Measurements from ENCODE around the gene TEX51.

Gene TEX51

DNA sequence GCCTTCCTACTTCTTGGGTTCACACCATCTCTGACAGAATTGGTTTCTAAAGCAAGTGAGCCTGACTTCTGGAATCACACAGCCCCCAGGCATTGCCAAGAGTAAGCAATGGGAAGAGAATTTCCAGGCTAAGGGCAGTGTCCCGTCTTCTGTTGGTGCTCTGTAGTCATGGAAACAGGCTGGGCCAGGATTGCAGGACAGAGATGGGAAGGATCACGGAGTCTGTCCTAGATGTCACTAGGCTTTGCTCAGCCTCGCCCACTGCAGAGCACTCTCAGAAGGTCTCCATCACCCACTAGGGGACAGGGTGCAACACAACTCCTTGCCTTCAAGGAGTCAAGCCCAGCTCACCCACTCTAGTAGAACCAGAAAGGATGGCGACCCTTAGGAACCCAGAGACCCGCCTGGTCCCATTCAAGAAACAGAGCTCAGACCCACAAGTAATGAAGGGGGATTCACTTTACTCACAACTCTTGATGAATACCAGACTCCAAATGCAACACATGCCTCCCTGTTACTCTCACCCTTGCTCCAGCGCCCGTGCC, 48.6 kb upstream of the TEX51 start:
- no peak overlapping the region for H3K4me2 ChIP-seq (ENCODE audit: low read depth, low read length, poor library complexity, severe bottlenecking)
- no peaks in the 10 kb centered on the region for H4K20me1 ChIP-seq (ENCODE audit: insufficient read depth, low read length, poor library complexity, severe bottlenecking)
- H3K4me3 ChIP-seq (ENCODE audit: low read length, poor library complexity, severe bottlenecking) = no peak overlapping the region
- H3K4me1 ChIP-seq (ENCODE audit: insufficient read depth, low read length, poor library complexity, severe bottlenecking) = no peaks in the 10 kb centered on the region
- H3F3A ChIP-seq (ENCODE audit: low read depth) = no peaks in the 10 kb centered on the region
- TF ChIP-seq EZH2phosphoT487 (IDR thresholded peaks at IDR 0.05; ENCODE audit: borderline replicate concordance) = no peak
- TF ChIP-seq, protein P1, sequence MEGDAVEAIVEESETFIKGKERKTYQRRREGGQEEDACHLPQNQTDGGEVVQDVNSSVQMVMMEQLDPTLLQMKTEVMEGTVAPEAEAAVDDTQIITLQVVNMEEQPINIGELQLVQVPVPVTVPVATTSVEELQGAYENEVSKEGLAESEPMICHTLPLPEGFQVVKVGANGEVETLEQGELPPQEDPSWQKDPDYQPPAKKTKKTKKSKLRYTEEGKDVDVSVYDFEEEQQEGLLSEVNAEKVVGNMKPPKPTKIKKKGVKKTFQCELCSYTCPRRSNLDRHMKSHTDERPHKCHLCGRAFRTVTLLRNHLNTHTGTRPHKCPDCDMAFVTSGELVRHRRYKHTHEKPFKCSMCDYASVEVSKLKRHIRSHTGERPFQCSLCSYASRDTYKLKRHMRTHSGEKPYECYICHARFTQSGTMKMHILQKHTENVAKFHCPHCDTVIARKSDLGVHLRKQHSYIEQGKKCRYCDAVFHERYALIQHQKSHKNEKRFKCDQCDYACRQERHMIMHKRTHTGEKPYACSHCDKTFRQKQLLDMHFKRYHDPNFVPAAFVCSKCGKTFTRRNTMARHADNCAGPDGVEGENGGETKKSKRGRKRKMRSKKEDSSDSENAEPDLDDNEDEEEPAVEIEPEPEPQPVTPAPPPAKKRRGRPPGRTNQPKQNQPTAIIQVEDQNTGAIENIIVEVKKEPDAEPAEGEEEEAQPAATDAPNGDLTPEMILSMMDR (conservative IDR thresholded peaks at IDR 0.05; ENCODE audit: low read length) = no peak
- no peaks in the 10 kb centered on the region for H3K27me3 ChIP-seq (ENCODE audit: insufficient read depth, low read length, poor library complexity, severe bottlenecking)
- H3K79me2 ChIP-seq (ENCODE audit: insufficient read depth, low read length) = no peaks in the 10 kb centered on the region
- no peak overlapping the region for H3K9ac ChIP-seq (ENCODE audit: low read depth, low read length, poor library complexity, severe bottlenecking)
- H2AFZ ChIP-seq (ENCODE audit: low read length) = no peak overlapping the region
- H3K9me3 ChIP-seq (ENCODE audit: insufficient read depth, low read depth, low read length) = no peaks in the 10 kb centered on the region
- H3K36me3 ChIP-seq (ENCODE audit: insufficient read depth, low read length) = no peaks in the 10 kb centered on the region
- H3K9me2 ChIP-seq (replicated peaks; ENCODE audit: low read depth, low read length) = no peaks in the 10 kb centered on the region

DNA sequence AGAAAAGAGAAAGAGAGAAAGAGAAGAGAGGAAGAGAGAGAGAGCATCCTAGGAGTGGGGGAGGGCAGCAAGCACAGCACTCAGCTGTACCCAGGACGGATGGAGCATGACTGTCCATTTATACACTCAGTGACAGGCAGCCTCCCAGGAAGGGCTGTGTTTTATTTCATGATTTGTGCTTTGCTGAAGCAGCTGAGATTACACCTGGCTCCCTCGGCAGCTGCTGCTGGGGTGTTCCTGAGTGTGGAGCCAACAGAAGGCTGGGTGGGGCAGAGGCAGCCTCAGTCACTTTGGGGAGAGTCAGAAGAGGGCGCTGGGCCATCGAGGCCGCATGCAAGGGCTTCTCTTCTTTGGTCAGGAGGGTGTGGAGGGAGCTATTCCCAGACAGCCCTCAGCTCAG, 47.8 kb upstream of the TEX51 start:
- Histone ChIP-seq H2AFZ (ENCODE audit: low read length) (no peak overlapping the region), H3K9ac (ENCODE audit: low read depth, low read length, poor library complexity, severe bottlenecking) (no peak overlapping the region), H4K20me1 (ENCODE audit: insufficient read depth, low read length, poor library complexity, severe bottlenecking) (no peaks in the 10 kb centered on the region), H3K27me3 (ENCODE audit: insufficient read depth, low read length, poor library complexity, severe bottlenecking) (no peaks in the 10 kb centered on the region), H3K4me3 (ENCODE audit: low read length, poor library complexity, severe bottlenecking) (no peak overlapping the region), H3K79me2 (ENCODE audit: insufficient read depth, low read length) (no peaks in the 10 kb centered on the region), H3K4me1 (ENCODE audit: insufficient read depth, low read length, poor library complexity, severe bottlenecking) (no peaks in the 10 kb centered on the region), H3K9me2 (replicated peaks; ENCODE audit: low read depth, low read length) (no peaks in the 10 kb centered on the region), H3F3A (ENCODE audit: low read depth) (no peaks in the 10 kb centered on the region), H3K4me2 (ENCODE audit: low read depth, low read length, poor library complexity, severe bottlenecking) (no peak overlapping the region), H3K9me3 (ENCODE audit: insufficient read depth, low read depth, low read length) (no peaks in the 10 kb centered on the region; the same call in 1 of the 2 replicates), H3K36me3 (ENCODE audit: insufficient read depth, low read length) (no peaks in the 10 kb centered on the region)
- TF ChIP-seq EZH2phosphoT487 (IDR thresholded peaks at IDR 0.05; ENCODE audit: borderline replicate concordance) = no peak
- TF ChIP-seq, protein P1 (conservative IDR thresholded peaks at IDR 0.05; ENCODE audit: low read length) = no peak

DNA sequence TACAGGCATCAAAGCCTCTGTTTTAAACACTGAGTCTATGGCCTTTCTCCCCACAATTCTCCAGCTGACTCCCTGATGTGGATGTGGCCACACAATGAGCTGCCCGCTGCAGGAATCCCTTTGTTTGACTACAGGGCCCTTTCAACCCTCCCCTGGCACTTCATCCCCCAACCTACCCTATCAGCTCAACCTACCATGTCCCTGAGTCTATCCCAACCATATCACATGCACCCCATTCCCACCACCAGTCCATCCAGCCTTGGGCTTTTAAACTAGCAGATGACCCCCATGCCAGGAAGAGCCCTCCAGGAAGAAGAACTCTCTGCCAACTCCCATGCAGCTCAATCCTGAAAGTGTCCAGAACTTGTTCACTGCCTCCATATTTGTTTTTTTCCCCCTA, 46.9 kb upstream of the TEX51 start:
- Histone ChIP-seq H2AFZ (ENCODE audit: low read length) (no peak overlapping the region), H3K27me3 (ENCODE audit: insufficient read depth, low read length, poor library complexity, severe bottlenecking) (no peaks in the 10 kb centered on the region), H3K4me3 (ENCODE audit: low read length, poor library complexity, severe bottlenecking) (no peak overlapping the region), H3K9me3 (ENCODE audit: insufficient read depth, low read depth, low read length) (no peaks in the 10 kb centered on the region; the same call in 1 of the 2 replicates), H3K79me2 (ENCODE audit: insufficient read depth, low read length) (no peaks in the 10 kb centered on the region), H3F3A (ENCODE audit: low read depth) (no peaks in the 10 kb centered on the region), H3K36me3 (ENCODE audit: insufficient read depth, low read length) (no peaks in the 10 kb centered on the region), H3K4me1 (ENCODE audit: insufficient read depth, low read length, poor library complexity, severe bottlenecking) (no peaks in the 10 kb centered on the region), H3K4me2 (ENCODE audit: low read depth, low read length, poor library complexity, severe bottlenecking) (no peak overlapping the region), H3K9ac (ENCODE audit: low read depth, low read length, poor library complexity, severe bottlenecking) (no peak overlapping the region), H4K20me1 (ENCODE audit: insufficient read depth, low read length, poor library complexity, severe bottlenecking) (no peaks in the 10 kb centered on the region), H3K9me2 (replicated peaks; ENCODE audit: low read depth, low read length) (no peaks in the 10 kb centered on the region)
- TF ChIP-seq, protein P1 (conservative IDR thresholded peaks at IDR 0.05; ENCODE audit: low read length) = no peak
- no peak for TF ChIP-seq EZH2phosphoT487 (IDR thresholded peaks at IDR 0.05; ENCODE audit: borderline replicate concordance)
